Keratinocyte (primary cell): Measurements from ENCODE around the gene KAZALD1. TPM values are rescaled to one million over a fixed set of nuclear protein-coding genes. Genes with fewer than 3 reads are reported as not detected.

ENCODE experiments used
- DNase-seq: peaks from one replicate; pipeline ENCODE4 v3.0.0-alpha.2; 2011; ENCODE audit warnings: low read depth, missing footprints, low spot score
- FAIRE-seq: peaks from 2 replicates; lab custom pipeline; 2011; peaks lifted over from hg19 to GRCh38; lab: Jason Lieb, UNC
- H2AFZ ChIP-seq: 2 replicates; pipeline ENCODE4 v1.6.0; 2012; ENCODE audit warnings: low read length, control low read depth, inconsistent platforms; ENCODE audit not compliant: control insufficient read depth
- H3K27ac ChIP-seq: 2 replicates; pipeline ENCODE4 v1.5.1; 2011; ENCODE audit warnings: low read length; ENCODE audit not compliant: control insufficient read depth, insufficient read depth
- H3K27me3 ChIP-seq: 3 replicates; pipeline ENCODE4 v1.6.0; 2011; ENCODE audit warnings: low read length; ENCODE audit not compliant: control insufficient read depth, insufficient read depth; ENCODE audit errors: extremely low read depth
- H3K36me3 ChIP-seq, 2 experiments: 2 replicates in 1 of 2; 3 replicates in 1 of 2; pipeline ENCODE4 v1.5.1; 2011; ENCODE audit warnings: low read length in 2 of 2, mild to moderate bottlenecking in 1 of 2; ENCODE audit not compliant: control insufficient read depth in 2 of 2, insufficient read depth in 2 of 2; ENCODE audit errors: extremely low read depth in 1 of 2
- H3K4me1 ChIP-seq: 3 replicates; pipeline ENCODE4 v1.5.1; 2011; ENCODE audit warnings: low read length; ENCODE audit not compliant: control insufficient read depth, insufficient read depth; ENCODE audit errors: extremely low read depth
- H3K4me2 ChIP-seq: 3 replicates; pipeline ENCODE4 v1.6.0; 2011; ENCODE audit warnings: low read depth, low read length; ENCODE audit not compliant: control insufficient read depth, insufficient read depth; ENCODE audit errors: extremely low read depth
- H3K4me3 ChIP-seq, 3 experiments: fragments of 200-600 bp in 1 of 3; sonication (generic) in 1 of 3; 2 replicates in 2 of 3; 3 replicates in 1 of 3; pipeline ENCODE4 v1.5.1; 2011 to 2016; ENCODE audit warnings: low read length in 3 of 3, mild to moderate bottlenecking in 3 of 3, control low read depth in 2 of 3, inconsistent platforms in 1 of 3, low read depth in 1 of 3, mixed read lengths in 1 of 3, mixed run types in 1 of 3, moderate library complexity in 1 of 3; ENCODE audit not compliant: control insufficient read depth in 2 of 3, insufficient read depth in 2 of 3; ENCODE audit errors: extremely low read depth in 1 of 3
- H3K79me2 ChIP-seq: 2 replicates; pipeline ENCODE4 v1.6.0; 2012; ENCODE audit warnings: low read length; ENCODE audit not compliant: control insufficient read depth, insufficient read depth
- H3K9ac ChIP-seq: 3 replicates; pipeline ENCODE4 v1.6.0; 2011; ENCODE audit warnings: low read length; ENCODE audit not compliant: control insufficient read depth, insufficient read depth; ENCODE audit errors: extremely low read depth
- H3K9me1 ChIP-seq: 3 replicates; pipeline ENCODE4 v1.6.0; 2011; ENCODE audit warnings: low read length; ENCODE audit not compliant: control insufficient read depth, insufficient read depth; ENCODE audit errors: extremely low read depth
- H3K9me3 ChIP-seq: 2 replicates; pipeline ENCODE4 v1.5.1; 2012; ENCODE audit warnings: low read depth, low read length; ENCODE audit not compliant: control insufficient read depth
- H4K20me1 ChIP-seq: 3 replicates; pipeline ENCODE4 v1.6.0; 2011; ENCODE audit warnings: low read length; ENCODE audit not compliant: control insufficient read depth, insufficient read depth; ENCODE audit errors: extremely low read depth
- CTCF ChIP-seq, 3 experiments: IDR thresholded peaks in 1 of 3; conservative IDR thresholded peaks in 1 of 3; optimal IDR thresholded peaks in 1 of 3; 2 replicates in 2 of 3; 3 replicates in 1 of 3; pipeline versions ENCODE3 to v1.5.1; 2011; ENCODE audit warnings: low read length in 3 of 3, mild to moderate bottlenecking in 3 of 3, moderate library complexity in 2 of 3, control low read depth in 1 of 3, inconsistent platforms in 1 of 3; ENCODE audit not compliant: insufficient read depth in 2 of 3; ENCODE audit errors: extremely low read depth in 1 of 3
- EZH2 ChIP-seq: IDR thresholded peaks from one replicate; pipeline ENCODE4 v1.6.1; 2012; ENCODE audit warnings: inconsistent platforms, mild to moderate bottlenecking, low read length, moderate library complexity
- dilution Hi-C: fragments of 300-500 bp; cut with MboI; formaldehyde crosslinking; loops from one replicate; pipeline ENCODE4 v1.7.0; 2020; ENCODE audit warnings: low sequenced_read_pairs; ENCODE audit not compliant: extremely low pct_ligation_motif_present
- polyA plus RNA-seq, 5 experiments: library from polyadenylated mRNA; depleted of rRNA in 3 of 5; stranded (reverse) in 3 of 5; stranded (forward) in 1 of 5; unstranded in 1 of 5; fragments of >200 nt; gene quantifications; 1 replicate in 1 of 5; 2 replicates in 3 of 5; 3 replicates in 1 of 5; pipeline versions ENCODE4 v1.2.1 to v1.2.3, GENCODE V29; 2011 to 2012; ENCODE audit warnings: missing spikeins in 2 of 5, low read depth in 1 of 5, low replicate concordance in 1 of 5

KAZALD1 gene
- polyA plus RNA-seq, 1 donor (not counting 4 experiments of a cell fraction or from before 2014, with no cell fraction given), result 0.08 TPM

GRCh38 chr10:101101372-101101881 is 39.6 kb downstream of the KAZALD1 start:
- no peak overlapping the region for H2AFZ ChIP-seq
- H3K4me2 ChIP-seq, result no peak overlapping the region
- no peak overlapping the region for H3K4me3 ChIP-seq
- H3K27ac ChIP-seq, result no peak overlapping the region
- H4K20me1 ChIP-seq, result no peaks in the 10 kb centered on the region
- TF ChIP-seq EZH2 (no peak), CTCF (optimal IDR thresholded peaks at IDR 0.05 in 1 of 3, IDR thresholded peaks at IDR 0.05 in 1 of 3, conservative IDR thresholded peaks at IDR 0.05 in 1 of 3; ENCODE audit: extremely low read depth in 1 of 3, insufficient read depth in 2 of 3, low read length in 3 of 3) (peak in 1 of 3 experiments; percentile 8)
- dilution Hi-C loops, result no loop called here
- no peaks in the 10 kb centered on the region for H3K79me2 ChIP-seq
- H3K4me1 ChIP-seq, result peaks cover 7% of the 10 kb centered on the region
- H3K27me3 ChIP-seq, result peaks cover 21% of the 10 kb centered on the region
- H3K9ac ChIP-seq, result no peak overlapping the region
- H3K9me3 ChIP-seq, result peaks cover 3% of the 10 kb centered on the region
- H3K36me3 ChIP-seq, result no peaks in the 10 kb centered on the region
- DNase-seq (no peak), FAIRE-seq (no peak)
- H3K9me1 ChIP-seq, result no peaks in the 10 kb centered on the region

GRCh38 chr10:101103430-101103829 is 41.6 kb downstream of the KAZALD1 start:
- DNase-seq (no peak), FAIRE-seq (no peak)
- Histone ChIP-seq H3K9me1 (no peaks in the 10 kb centered on the region), H4K20me1 (no peaks in the 10 kb centered on the region), H3K4me2 (no peak overlapping the region), H3K79me2 (no peaks in the 10 kb centered on the region), H3K4me3 (no peak overlapping the region), H2AFZ (no peak overlapping the region), H3K4me1 (peaks cover 7% of the 10 kb centered on the region), H3K27ac (no peak overlapping the region), H3K9me3 (peaks cover 3% of the 10 kb centered on the region), H3K9ac (no peak overlapping the region), H3K27me3 (peaks cover 25% of the 10 kb centered on the region), H3K36me3 (no peaks in the 10 kb centered on the region)
- TF ChIP-seq EZH2 (no peak), CTCF (optimal IDR thresholded peaks at IDR 0.05 in 1 of 3, IDR thresholded peaks at IDR 0.05 in 1 of 3, conservative IDR thresholded peaks at IDR 0.05 in 1 of 3; ENCODE audit: extremely low read depth in 1 of 3, insufficient read depth in 2 of 3, low read length in 3 of 3) (no peak)
- dilution Hi-C loops, result no loop called here
